ENCODE data around the gene NQO2.
A peak's percentile ranks its signal among the peaks of the same experiment; 100 is the strongest.

The NQO2 gene

GRCh38 chr6:2957696-2958330 lies 41.9 kb upstream of the NQO2 start:
- TF ChIP-seq, protein P1, sequence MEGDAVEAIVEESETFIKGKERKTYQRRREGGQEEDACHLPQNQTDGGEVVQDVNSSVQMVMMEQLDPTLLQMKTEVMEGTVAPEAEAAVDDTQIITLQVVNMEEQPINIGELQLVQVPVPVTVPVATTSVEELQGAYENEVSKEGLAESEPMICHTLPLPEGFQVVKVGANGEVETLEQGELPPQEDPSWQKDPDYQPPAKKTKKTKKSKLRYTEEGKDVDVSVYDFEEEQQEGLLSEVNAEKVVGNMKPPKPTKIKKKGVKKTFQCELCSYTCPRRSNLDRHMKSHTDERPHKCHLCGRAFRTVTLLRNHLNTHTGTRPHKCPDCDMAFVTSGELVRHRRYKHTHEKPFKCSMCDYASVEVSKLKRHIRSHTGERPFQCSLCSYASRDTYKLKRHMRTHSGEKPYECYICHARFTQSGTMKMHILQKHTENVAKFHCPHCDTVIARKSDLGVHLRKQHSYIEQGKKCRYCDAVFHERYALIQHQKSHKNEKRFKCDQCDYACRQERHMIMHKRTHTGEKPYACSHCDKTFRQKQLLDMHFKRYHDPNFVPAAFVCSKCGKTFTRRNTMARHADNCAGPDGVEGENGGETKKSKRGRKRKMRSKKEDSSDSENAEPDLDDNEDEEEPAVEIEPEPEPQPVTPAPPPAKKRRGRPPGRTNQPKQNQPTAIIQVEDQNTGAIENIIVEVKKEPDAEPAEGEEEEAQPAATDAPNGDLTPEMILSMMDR (IDR thresholded peaks at IDR 0.05; ENCODE audit: control insufficient read depth, insufficient read depth, low read depth, low read length, missing control alignments): no peak
- DNase-seq (ENCODE audit: low read depth): no peak
- no peak overlapping the region for H3K4me3 ChIP-seq (ENCODE audit: control insufficient read depth, low read depth, low read length)

GRCh38 chr6:2958331-2958711 lies 41.4 kb upstream of the NQO2 start:
- no peak overlapping the region for H3K4me3 ChIP-seq (ENCODE audit: control insufficient read depth, low read depth, low read length)
- TF ChIP-seq, protein P1 (IDR thresholded peaks at IDR 0.05; ENCODE audit: control insufficient read depth, insufficient read depth, low read depth, low read length, missing control alignments): no peak
- DNase-seq (ENCODE audit: low read depth): no peak

DNA sequence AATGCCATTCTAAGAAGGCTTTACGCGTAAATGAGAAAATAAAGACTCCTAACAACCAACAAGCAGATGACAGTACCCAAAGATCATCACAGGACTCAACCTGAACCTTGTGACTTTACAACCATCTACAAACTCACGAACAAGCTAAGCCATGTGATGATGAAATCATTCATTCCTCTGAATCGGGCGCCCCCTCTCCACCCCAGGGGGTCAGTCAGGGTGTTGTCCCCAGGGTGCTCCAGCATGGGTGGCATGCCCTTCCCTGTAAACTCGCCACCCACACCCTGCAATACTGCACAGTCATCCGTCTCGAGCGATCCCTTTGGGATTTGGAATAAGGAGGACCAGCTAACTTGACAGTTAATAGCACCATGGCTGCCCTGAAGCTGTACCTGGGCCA lies 40.9 kb upstream of the NQO2 start:
- H3K4me3 ChIP-seq (ENCODE audit: control insufficient read depth, low read depth, low read length): no peak overlapping the region
- DNase-seq (ENCODE audit: low read depth): no peak
- TF ChIP-seq, protein P1 (IDR thresholded peaks at IDR 0.05; ENCODE audit: control insufficient read depth, insufficient read depth, low read depth, low read length, missing control alignments): no peak

DNA sequence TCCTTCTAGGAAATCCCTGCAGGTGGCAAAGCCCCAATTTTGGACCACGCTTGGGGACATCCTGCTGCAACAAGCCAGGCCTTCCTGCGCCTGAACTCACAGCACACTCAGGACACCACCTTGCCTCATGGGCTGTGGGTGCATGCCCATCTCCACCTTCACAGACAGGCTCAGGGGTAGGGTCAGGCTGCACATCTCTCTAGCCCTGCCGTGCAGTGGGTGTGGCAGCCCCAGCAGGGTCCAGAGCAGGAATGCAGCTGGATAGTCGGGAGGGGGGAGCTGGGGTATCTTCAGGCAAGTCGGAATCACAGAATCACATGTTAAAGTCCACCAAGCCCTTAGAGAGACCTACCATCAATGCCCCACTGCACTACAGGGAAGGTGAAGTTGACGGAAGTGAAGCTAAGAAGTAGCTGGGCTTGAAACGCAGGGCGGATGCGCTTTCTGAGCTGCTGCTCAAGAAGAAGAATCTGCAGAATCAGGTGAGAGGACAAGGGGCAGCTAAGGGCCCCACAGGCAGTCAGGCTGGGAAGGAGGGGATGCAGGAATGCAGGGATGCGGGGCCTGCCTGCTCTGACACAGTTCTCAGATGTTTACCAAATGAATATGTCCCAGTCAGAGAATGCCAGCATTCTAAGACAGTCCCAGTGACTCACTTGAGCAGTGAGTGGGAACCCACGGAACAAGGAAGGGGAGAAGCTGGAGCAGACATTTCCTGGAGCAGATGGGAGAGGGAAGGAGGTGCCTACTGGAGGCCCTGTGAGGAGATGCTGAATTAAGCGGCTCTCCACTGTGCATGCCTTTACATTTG lies 39.6 kb upstream of the NQO2 start:
- TF ChIP-seq, protein P1 (IDR thresholded peaks at IDR 0.05; ENCODE audit: control insufficient read depth, insufficient read depth, low read depth, low read length, missing control alignments): no peak
- H3K4me3 ChIP-seq (ENCODE audit: control insufficient read depth, low read depth, low read length): no peak overlapping the region
- DNase-seq (ENCODE audit: low read depth): peak; percentile 47

GRCh38 chr6:2960935-2961334 lies 38.8 kb upstream of the NQO2 start:
- DNase-seq (ENCODE audit: low read depth): no peak

GRCh38 chr6:2961506-2961905 lies 38.2 kb upstream of the NQO2 start:
- TF ChIP-seq, protein P1 (IDR thresholded peaks at IDR 0.05; ENCODE audit: control insufficient read depth, insufficient read depth, low read depth, low read length, missing control alignments): no peak
- no peak overlapping the region for H3K4me3 ChIP-seq (ENCODE audit: control insufficient read depth, low read depth, low read length)
- DNase-seq (ENCODE audit: low read depth): no peak

More at GRCh38 chr6:2960935-2961334, 38.8 kb upstream of the NQO2 start:
- H3K4me3 ChIP-seq (ENCODE audit: control insufficient read depth, low read depth, low read length): no peak overlapping the region
- TF ChIP-seq, protein P1 (IDR thresholded peaks at IDR 0.05; ENCODE audit: control insufficient read depth, insufficient read depth, low read depth, low read length, missing control alignments): no peak
